Activated CD4-positive, alpha-beta T cell treated with anti-CD3 and anti-CD28 coated beads, Interleukin-2, amount 50 U/mL, for 24 hours (primary cell): ENCODE results near the gene CBL.
"Not testable (repeated sequence)": the region's sequence is repeated elsewhere in the genome, so short reads cannot be mapped to it uniquely, and the experiment has no call there.

Source experiments
- DNase-seq, 2 donors: peaks; one replicate each; pipeline ENCODE4 v3.0.0-alpha.2; 2020; ENCODE audit warnings: low read depth in 1 of 2, low spot score in 1 of 2

CBL gene

GRCh38 chr11:119209186-119209585 is 3.0 kb downstream of the CBL start:
- no peak for DNase-seq

- no peak for DNase-seq
Measured at GRCh38 chr11:119210050-119210449, 3.9 kb downstream of the CBL start.

GRCh38 chr11:119218141-119218878 is 12.2 kb downstream of the CBL start:
- DNase-seq = peak in 1 of 2 donors; percentile 20

- DNase-seq = no peak
Measured at GRCh38 chr11:119222308-119222707, 16.2 kb downstream of the CBL start.

DNA sequence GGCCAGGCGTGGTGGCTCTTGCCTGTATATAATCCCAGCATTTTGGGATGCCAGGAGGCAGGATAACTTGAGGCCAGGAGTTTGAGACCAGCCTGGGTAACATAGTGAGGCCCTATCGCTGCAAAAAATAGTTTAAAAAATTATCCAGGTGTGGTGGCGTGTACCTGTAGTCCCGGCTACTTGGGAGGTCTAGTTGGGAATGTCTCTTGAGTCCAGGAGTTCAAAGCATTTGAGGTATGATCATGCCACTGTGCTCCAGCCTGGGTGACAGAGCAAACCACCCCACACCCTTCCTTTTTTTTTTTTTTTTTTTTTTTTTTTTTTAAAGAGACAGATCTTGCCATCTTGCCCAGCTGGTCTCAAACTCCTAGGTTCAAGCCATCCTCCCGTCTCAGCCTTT is 16.8 kb downstream of the CBL start:
- no peak for DNase-seq

- DNase-seq = no peak
Measured at GRCh38 chr11:119223856-119224255, 17.7 kb downstream of the CBL start.

DNA sequence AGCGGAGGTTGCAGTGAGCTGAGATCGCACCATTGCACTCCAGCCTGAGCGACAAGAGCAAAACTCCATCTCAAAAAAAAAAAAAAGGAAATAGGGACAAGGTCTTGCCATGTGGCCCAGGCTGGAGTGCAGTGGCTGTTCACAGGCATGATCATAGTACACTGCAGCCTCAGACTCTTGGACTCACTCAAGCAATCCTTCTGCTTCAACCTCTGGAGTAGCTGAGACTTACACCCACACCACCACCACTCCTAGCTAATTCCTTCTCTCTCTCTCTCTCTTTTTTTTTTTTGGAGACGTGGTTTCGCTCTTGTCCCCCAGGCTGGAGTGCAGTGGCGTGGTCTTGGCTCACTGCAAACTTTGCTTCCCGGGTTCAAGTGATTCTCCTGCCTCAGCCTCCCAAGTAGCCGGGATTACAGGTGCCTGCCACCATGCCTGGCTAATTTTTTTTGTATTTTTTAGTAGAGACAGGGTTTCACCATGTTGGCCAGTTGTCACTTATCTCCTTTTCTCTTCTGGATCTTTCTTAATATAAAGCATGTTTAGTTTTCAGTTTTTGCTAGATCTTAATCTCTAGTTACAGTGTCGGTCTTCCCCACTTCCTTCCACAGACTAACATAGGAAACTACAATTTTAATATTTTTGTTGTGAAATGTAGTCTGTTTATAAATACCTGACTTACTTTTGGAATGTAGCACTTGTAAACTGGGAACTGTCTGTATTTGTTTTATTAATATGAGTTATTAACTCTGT is 22.6 kb downstream of the CBL start:
- DNase-seq = not testable (repeated sequence)

DNA sequence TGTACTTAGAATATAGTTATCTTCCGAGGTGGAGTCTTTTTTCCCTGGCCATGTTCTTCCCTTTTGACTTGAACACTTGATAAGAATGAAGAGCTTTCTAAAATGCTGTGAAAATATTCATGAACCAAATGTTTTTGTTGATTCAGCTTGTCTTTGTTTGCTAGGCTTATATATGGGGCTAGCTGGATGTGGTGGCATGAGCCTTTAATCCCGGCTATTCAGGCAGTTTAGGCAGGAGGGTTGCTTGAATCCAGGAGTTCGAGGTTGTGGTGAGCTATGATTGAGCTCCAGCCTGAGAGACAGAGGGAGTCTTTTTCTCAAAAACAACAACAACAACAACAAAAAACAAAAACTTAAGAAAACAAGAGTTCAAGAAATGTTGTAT is 23.1 kb downstream of the CBL start:
- DNase-seq = no peak

- no peak for DNase-seq
Measured at GRCh38 chr11:119229741-119230140, 23.6 kb downstream of the CBL start.

- no peak for DNase-seq
Measured at GRCh38 chr11:119236490-119236889, 30.4 kb downstream of the CBL start.

- no peak for DNase-seq
Measured at GRCh38 chr11:119236891-119237290, 30.8 kb downstream of the CBL start.

DNA sequence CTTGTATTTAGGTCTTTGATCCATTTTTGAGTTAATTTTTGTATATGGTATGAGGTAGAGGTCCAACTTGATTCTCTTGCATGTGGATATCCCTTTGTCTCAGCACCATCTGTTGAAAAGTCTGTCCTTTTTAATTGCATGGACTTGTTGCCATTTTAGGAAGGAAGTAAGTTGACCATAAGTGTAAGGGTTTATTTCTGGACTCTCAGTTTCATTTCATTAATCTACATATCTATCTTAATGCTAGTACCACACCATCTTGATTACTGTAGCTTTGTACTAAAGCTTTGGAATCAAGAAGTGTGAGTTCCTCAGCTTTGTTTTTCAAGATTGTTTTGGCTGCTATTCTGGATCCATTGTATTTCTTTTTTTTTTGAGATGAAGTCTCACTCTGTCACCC is 31.4 kb downstream of the CBL start:
- no peak for DNase-seq

DNA sequence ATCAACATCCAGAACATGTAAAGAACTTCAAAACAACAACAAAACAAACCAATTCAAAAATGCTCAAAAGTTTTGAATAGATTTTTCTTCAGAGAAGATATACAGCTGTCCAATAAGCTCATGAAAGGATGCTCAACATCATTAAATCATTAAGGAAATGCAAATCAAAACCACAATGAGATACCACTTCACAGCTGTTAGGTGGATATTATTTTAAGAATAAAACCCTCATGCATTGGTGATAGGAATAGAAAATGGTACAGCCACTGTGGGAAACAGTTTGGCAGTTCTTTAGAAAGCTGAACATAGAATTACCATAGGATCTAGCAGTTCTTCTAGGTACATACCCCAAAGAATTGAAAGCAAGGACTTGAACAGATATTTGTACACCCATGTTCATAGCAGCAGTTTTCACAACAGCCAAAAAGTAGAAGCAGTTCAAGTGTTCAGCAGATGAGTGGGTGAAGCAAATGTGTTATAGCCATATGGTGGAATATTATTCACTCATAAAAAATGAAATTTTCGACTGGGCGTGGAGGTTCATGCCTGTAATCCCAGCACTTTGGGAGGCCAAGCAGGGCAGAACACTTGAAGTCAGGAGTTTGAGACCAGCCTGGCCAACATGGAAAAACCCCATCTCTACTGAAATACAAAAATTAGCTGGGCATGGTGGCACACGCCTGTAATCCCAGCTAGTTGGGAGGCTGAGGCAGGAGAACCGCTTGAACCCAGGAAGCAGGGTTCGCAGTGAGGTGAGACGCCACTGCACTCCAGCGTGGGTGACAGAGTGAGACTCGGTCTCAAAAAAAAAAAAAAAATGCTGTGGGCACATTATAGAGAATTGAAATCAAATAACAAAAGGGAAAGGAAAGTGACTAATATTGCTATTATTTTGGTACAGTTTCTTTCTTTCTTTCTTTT is 42.9 kb downstream of the CBL start:
- DNase-seq = no peak

DNA sequence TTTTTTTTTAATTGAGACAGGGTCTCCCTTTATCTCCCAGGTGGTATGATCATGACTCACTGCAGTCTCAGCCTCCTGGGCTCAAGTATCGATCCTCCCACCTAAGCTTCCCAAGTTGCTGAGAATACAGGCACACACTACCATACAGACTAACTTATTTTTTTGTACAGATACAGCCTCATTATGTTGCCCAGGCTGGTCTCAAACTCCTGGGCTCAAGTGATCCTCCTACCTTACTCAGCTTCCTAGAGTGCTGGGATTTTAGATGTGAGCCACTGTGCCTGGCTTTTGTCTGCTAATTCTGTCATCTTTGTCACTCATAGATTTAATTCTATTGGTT is 43.5 kb downstream of the CBL start:
- no peak for DNase-seq

GRCh38 chr11:119251114-119251513 is 45.0 kb downstream of the CBL start:
- no peak for DNase-seq

DNA sequence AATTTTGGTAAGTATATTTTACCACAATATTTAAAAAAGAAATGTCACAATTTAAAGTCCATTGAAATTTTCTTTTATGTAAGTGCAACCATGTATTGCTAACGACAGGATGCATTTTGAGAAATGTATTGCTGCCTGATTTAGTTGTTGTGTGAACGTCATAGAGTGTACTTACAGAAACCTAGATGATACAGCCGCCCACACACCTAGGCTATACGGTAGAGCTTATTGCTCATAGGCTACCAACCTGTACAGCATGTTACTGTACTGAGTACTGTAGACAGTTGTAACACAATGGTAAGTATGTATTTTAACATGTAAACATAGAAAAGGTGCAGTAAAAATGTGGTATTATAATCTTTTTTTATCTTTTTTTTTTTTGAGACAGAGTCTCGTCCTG is 48.1 kb downstream of the CBL start:
- DNase-seq = peak in 1 of 2 donors; percentile 35

DNA sequence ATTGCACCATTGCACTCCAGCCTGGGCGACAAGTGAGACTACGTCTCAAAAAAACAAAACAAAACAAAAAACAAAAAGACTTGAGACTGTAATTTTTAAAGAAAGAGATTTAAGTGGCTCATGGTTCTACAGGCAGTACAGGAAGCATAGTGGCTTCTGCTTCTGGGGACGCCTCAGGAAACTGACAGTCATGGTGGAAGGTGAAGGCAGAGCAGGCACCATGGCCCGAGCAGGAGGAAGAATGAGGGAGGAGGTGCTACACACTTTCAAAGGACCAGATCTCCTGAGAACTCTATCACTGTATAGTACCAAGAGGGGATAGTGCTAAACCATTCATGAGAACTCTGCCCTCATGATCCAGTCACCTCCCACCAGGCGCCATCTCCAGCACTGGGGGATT is 52.0 kb downstream of the CBL start:
- no peak for DNase-seq

DNA sequence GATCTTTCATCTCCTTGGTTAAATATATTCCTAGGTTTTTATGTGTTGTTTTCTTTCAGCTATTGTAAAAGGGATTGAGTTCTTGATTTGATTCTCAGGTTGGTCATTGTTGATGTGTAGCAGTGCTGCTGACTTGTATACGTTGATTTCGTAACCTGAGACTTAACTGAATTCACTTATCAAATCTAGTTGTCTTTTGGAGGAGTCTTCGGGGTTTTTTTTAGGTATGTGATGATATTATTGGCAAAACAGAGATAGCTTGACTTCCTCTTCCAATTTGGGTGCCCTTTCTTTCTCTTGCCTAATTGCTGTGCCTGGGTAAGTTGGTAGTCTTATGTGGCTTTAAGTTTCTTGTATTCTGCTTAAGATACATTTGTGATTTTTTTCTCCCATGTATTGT is 52.8 kb downstream of the CBL start:
- no peak for DNase-seq

DNA sequence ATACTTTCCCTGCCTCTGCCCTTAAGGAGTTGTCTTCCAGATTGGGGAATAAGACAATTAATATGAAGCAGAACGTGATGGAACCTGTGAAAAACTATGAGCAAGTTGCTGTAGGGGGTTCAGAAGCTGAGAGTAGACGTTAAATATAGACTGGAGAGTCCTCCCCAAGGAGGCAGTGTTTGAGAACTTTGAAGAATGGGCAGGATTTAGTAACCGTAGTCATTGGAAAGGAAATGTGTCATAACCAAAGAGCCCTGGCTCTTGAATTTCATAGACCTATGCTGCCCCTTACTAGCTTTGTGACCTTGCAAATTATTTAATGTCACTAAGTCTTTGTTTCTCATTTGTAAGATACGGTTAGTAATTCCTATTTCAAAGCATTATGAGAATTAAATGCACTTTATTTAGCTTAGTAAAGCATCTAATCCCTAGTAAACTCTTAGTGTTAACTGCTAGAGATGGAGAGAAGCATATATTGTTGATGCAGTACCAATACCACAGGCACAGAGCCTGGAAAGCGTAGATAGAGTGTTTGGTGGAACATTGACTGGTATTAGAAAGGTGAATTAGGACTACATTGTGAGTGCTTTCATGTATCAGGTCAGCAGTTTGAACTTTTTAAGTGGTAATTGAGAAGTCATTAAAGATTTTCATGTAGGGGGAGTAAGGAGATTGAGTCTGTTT is 56.7 kb downstream of the CBL start:
- DNase-seq = peak in 1 of 2 donors; percentile 18

DNA sequence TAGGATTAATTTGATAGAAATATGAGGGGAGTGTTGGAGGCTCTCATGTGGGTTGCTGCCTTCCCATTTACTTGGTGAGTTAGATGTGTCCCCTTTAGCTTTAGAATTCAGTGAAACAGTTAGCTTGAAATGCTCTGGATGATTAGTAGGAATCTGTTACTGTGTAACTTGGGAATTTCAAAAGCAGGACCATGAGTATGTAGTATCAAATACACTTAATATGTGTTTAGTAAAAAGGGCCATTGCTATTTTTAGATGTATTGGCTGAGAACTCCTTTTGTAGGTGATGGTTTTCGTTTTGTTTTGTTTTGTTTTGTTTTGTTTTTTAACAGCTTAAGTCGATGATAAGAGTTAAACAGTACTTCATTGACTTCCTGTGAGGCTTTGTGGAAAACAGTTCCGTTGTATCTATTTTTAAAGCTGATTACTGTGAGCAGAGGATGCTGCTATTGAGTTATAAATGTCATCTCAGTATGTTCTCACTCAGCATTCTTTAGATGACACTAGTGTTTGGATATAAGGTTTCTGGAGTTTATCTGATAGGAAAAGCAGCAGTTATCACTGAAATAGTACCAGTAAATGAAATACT is 57.3 kb downstream of the CBL start:
- no peak for DNase-seq

DNA sequence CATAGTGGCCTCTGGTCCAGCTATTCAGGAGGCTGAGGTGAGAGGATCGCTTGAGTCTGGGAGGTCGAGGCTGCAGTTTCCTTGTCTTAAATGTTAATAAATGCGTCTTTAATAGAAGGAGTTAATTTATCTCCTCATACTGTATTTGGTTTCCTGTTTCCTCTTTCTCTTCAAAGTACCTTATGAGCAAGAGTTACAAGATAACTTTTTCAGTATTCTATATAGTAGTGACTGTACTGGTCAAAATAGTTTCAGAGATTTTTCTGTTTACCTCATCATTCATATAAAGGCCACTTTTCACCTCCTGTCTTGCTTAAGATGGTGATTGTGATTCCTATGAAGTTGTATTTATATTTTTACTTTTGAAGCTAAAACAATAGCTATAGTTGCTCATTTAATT is 59.9 kb downstream of the CBL start:
- no peak for DNase-seq
